Stimulated activated CD4-positive, alpha-beta T cell treated with anti-CD3 and anti-CD28 coated beads, Interleukin-12 subunit alpha, Interleukin-12 subunit beta, amount 100 ng/mL, for 4 hours (primary cell): ENCODE measurements around the gene NCMAP.
"Not testable (repeated sequence)": the region's sequence is repeated elsewhere in the genome, so short reads cannot be mapped to it uniquely, and the experiment has no call there.

Experiments
- DNase-seq: peaks from one replicate; pipeline ENCODE4 v3.0.0-alpha.2; 2020

NCMAP gene

GRCh38 chr1:24544239-24544638 is 11.6 kb upstream of the NCMAP start:
- DNase-seq: no peak

DNA sequence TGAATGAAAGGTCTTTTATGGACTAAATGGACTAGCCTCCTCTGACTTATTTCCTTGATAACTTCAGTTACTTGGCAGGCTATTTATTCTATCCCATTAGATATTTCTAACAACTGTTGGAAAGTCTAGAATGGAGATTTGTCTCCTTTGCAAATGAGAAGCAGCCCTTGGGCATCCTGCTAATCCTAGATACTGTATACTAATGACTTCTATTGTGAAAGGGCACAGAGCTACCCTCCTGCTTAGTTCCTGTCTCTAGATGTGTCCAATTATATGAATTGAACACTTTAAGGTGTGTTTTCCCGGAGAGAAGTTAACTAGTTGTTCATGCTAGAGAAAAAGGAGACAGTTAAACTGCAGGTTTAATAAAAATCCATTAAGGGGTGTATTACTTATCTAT is 10.2 kb upstream of the NCMAP start:
- DNase-seq: no peak

GRCh38 chr1:24547195-24547594 is 8.7 kb upstream of the NCMAP start:
- DNase-seq: no peak

DNA sequence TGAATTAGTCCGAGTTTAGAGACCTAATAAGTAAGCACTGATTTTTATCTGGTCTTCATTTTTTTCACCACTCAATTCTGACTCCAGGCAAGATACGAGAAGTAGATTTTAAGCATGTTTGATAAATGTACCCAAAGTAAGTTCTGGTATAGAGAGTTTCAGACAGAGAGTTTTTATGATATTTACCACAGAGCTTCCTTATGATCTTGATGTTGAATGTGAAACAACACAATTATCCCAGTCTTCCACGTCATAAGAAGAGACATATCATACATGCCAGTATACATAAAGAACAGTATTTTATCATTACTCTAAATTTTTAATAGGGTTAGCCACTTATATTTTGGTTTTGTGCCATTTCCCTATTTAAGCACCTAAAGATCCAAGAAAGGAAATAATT is 7.8 kb upstream of the NCMAP start:
- DNase-seq: no peak

- DNase-seq: not testable (repeated sequence)
Observed at GRCh38 chr1:24549210-24549609, 6.7 kb upstream of the NCMAP start.

GRCh38 chr1:24551290-24551959 is 4.5 kb upstream of the NCMAP start:
- DNase-seq: no peak

DNA sequence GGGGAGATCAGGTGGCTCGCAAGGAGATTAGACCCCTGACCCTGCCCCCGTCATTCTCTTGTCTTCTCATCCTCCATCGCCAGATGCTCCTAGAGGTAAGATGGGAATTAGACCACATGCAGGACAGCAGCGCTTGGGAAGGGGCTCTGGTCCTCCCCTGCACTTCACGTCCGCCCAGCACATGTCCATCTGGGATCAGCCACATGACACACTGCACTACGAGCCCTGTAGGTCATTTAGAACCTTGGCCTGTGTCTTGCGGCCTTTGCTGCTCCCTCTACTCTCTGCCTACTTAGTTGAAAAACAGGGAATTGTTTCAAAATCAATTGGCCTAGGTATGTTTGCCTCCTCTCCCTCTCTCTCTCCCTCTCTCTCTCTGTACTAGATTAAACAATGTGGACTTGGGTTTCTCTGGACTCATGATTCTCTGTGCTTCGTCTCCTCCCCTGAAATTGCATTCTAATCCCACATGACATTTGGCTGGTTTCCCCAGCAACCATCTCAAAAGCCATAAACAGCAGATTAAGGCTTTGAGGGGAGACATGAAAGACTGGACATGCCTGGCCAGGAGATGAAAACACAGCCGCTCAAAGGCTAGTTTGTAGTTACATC is 3.8 kb upstream of the NCMAP start:
- DNase-seq: no peak

GRCh38 chr1:24553931-24554330 is 2.0 kb upstream of the NCMAP start:
- DNase-seq: no peak

DNA sequence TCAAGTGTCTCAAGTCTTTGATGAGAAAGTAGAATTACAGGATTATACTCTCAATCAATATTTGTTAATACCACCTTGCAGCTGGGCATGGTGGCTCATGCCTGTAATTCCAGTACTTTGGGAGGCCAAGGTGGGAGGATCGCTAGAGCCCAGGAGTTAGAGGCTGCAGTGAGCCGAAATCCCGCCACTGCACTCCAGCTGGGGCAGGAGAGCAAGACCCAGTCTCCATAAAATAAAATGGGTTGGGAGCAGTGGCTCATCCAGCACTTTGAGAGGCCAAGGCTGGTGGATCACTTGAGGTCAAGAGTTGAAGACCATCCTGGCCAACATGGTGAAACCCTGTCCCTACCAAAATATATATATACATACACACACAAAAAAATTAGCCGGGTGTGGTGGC is 1.2 kb upstream of the NCMAP start:
- no peak for DNase-seq

- no peak for DNase-seq
Observed at GRCh38 chr1:24556414-24556795, 518 bp downstream of the NCMAP start.

DNA sequence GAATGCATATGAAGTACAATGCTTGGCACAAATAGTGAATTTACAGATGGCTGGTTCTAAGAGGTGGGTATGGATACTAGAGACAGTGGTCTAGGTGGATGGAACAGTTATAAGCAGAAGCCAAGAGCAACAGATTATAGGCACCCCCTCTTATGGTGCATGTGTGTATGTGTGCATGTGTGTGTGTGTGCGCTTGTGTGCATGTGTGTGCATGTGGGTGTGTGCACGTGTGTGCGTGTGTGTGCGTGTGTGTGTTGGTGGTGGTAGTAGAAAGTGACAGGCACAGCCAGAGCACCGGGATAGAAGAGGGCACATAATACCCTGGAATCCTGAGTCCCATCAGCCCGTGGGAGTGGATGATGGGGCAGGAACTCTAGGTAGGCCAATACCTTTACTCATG is 1.3 kb downstream of the NCMAP start:
- DNase-seq: no peak

- DNase-seq: no peak
Observed at GRCh38 chr1:24557711-24558131, 1.8 kb downstream of the NCMAP start.

DNA sequence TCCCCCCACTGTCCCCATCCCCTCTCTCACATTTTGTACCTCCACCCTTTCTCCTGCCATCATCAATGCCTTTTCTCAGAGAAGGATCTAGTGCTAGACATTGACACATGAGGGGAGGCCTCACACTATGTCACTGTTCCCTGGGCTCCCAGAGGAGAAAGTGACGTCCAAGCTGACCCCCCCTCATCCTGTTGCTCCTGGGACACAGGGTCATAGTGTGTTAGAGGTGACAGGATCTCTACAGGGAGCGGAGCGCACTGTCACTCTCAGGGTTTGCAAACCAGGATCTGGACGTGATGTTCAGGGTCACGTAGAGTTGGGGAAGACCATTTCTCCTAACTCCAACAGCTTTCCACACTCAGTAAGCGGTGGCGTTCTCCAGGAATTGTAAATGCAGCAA is 2.6 kb downstream of the NCMAP start:
- no peak for DNase-seq

DNA sequence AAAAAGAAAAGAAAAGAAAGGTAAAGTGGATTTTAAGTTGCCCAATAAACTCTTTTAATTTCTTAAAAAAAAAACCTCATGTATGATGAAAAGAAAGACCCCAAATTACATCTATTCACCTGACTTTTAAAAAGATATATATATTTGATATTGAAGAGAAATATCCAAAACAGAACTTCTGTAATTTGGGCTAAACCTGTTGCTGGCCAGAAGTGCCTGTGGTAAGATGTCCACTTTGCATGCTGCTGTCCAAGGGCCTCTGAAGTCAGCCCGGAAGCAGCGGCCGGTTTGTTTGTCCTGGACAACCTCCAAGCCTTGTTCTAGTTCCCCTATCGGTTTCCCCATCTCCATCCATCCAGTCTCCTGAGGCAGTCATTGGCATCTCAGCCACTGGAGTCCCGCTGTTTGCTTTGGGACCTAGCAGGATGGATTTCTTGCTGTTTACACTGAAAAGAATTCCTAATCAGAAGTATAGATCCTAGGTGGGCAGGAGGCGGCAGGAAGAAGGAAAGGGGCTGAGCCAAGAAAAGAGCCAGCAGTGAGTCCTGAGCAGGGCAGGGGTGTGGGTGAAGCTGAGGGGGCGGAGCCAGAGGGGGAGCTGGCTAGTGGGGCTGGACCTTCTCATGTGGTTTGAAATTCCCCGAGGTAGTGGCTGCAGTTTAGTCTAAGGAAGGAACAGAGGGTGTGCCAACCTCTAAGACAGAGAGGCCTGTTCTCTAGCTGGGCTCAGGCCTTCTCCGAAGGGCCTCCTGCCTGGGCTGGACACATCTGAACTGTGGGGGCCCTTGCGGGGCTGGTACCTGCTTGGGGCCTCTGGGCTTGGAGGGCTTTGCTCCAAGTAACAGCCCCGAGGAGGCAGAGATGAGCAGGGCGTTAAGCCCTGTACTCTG is 3.3 kb downstream of the NCMAP start:
- no peak for DNase-seq

- DNase-seq: no peak
Observed at GRCh38 chr1:24560361-24560760, 4.5 kb downstream of the NCMAP start.

DNA sequence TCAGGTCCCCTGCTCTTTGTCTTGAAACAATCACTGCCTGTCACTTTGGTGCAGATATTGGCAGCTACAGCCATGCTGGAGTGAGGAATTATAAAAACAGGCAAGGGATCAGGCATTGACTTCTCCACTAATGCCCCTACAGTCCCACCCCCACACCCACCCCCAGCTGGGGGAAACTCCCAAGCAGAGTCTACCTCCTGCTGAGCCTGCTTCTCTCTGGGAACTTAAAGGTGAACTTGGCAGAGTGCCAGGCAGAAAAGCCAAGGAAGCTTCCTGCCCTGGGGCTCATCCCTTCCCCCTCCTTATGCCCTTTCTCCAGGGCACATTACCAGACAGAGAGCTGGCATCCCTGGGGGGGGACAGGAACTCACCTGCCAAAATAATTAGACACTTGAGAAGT is 6.7 kb downstream of the NCMAP start:
- no peak for DNase-seq

DNA sequence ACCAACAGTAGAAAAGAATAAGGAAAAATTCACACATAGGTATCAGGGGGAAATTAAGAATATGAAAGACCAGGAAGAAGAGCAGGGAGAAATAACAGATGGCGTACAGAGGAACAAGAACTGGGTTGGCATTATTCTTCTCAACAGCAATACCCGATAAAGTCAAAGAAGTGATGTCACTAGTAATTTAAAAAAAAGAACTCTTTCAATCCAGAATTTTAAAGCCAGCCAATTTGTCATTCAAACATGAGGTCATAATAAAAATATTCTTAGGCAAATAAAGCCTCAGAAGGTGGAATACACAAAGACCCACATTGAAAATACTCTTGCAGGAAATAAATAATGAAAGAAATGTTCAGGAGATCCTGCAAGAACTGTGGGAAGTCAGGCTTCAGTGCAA is 8.8 kb downstream of the NCMAP start:
- DNase-seq: no peak

GRCh38 chr1:24566236-24566867 is 10.5 kb downstream of the NCMAP start:
- DNase-seq: no peak

DNA sequence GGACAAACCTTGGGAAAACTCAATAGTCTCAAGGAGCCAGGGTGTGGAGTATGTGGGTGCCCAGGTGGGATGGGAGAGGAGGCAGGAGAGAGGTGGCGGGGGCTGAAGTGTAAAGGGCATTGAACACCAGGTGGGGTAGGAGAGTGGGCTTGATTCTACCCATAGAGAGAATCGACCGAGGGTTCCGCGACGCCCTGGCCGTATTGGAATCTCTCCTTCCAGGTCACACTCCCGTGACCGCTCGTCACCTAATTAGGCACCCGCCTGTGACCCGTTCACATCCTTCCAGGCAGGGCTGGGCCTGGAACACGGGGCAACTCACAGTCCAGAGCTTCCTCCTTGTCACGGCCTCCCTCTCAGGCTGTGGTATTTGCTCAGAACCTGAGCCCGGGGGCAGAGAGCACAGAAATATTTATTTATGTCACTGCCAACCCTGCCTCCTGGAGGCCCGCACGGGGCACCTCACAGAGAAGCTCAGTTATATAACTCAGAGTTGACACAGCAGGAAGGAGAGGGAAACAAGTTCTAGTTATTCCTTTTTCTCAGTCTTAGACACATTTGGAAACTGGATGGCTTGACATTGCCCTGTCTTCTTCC is 12.0 kb downstream of the NCMAP start:
- no peak for DNase-seq

GRCh38 chr1:24568475-24568874 is 12.6 kb downstream of the NCMAP start:
- DNase-seq: no peak

DNA sequence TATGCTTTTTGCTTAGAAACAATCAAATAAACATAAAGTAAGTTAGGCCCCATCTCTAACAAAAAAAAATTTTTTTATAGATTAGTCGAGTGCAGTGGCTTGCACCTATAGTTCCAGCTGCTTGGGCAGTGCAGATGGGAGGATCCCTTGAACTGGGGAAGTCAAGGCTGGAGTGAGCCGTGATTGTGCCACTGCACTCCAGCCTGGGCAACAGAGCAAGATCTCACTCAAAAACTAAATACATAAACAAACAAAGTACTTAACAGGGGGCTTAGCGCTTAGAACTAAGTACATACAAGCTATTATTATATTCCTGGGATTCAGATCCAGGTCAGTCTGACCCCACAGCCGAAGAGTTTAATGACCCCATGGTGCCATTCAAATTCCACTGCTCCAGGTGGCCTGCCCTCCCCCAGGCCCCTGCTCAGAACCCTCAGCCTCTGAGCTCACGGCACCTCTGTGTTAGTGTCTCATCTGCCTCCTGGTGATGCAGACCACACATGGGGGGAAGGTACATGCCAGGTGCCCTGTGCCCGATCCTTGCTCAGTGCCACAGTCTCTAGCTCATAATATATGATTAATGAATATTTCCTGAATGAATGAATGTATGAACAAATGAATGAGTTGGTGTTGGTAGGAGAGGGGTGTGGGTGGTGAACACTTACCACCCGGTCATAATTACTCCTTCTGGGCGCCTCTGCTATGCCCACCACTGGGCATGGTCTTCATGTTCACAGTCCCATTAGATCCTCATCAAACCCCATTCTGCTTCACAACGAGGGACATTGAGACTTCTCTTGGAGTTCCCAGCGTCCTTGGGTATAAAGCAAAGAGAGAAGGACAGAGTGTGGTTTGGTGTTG is 14.6 kb downstream of the NCMAP start:
- DNase-seq: no peak

DNA sequence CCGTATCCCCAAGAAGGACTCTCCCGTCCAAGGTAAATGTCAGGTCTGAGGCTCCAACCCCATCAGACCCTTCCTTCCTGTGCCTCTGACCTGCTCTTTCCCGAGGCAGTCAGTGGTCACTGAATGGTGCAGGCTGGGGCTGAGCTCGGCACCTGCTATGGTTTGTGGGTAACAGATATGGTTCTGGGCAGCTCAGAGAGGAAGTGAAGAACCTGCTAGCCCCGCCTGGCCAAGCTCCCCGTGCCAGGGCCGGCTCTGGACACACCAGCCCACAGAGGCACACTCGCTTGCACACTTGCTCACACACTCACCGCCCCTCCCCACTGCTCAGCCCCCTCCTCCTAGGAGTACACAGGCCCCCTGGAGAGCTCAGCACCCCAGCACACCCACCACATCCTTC is 16.4 kb downstream of the NCMAP start:
- DNase-seq: no peak
